MV-4-11 (cell line): ENCODE measurements around the gene KLK2.

Source experiments
- DNase-seq: peaks from one replicate; lab custom pipeline; 2025; lab: John Stamatoyannopoulos, UW

The KLK2 gene

GRCh38 chr19:50850738-50851137, 22.5 kb upstream of the KLK2 start:
- no peak for DNase-seq

GRCh38 chr19:50851620-50852019, 21.6 kb upstream of the KLK2 start:
- no peak for DNase-seq

- no peak for DNase-seq
These were observed 18.4 kb upstream of the KLK2 start, which contains the start of gene KLK3 for GRCh38 chr19:50854636-50855410. TSS of gene KLK3 (plus strand) at chr19:50854915. CDS start at chr19:50854956, 41 bp downstream.

- DNase-seq, result no peak
These were observed 15.9 kb upstream of the KLK2 start for GRCh38 chr19:50857366-50857765.

- DNase-seq, result no peak
These were observed 14.4 kb upstream of the KLK2 start for GRCh38 chr19:50858886-50859285.

- no peak for DNase-seq
These were observed 13.4 kb upstream of the KLK2 start for GRCh38 chr19:50859849-50860248.

GRCh38 chr19:50861010-50861409, 12.2 kb upstream of the KLK2 start:
- DNase-seq, result no peak

- no peak for DNase-seq
These were observed 11.5 kb upstream of the KLK2 start for GRCh38 chr19:50861496-50862286.

GRCh38 chr19:50869479-50869878, 3.8 kb upstream of the KLK2 start:
- no peak for DNase-seq

GRCh38 chr19:50870417-50871089, 2.7 kb upstream of the KLK2 start:
- no peak for DNase-seq

GRCh38 chr19:50874211-50874610, 972 bp downstream of the KLK2 start:
- DNase-seq, result no peak

- DNase-seq, result no peak
These were observed 2.7 kb downstream of the KLK2 start for GRCh38 chr19:50875795-50876422.

GRCh38 chr19:50876456-50876855, 3.2 kb downstream of the KLK2 start:
- no peak for DNase-seq

GRCh38 chr19:50877338-50877737, 4.1 kb downstream of the KLK2 start:
- no peak for DNase-seq

GRCh38 chr19:50878851-50879250, 5.6 kb downstream of the KLK2 start:
- DNase-seq, result no peak

GRCh38 chr19:50880241-50880640, 7.0 kb downstream of the KLK2 start:
- no peak for DNase-seq

- no peak for DNase-seq
These were observed 8.9 kb downstream of the KLK2 start for GRCh38 chr19:50882188-50882587.

- no peak for DNase-seq
These were observed 16.4 kb downstream of the KLK2 start for GRCh38 chr19:50889638-50890037.

GRCh38 chr19:50890422-50891252, 17.4 kb downstream of the KLK2 start:
- DNase-seq, result no peak

- DNase-seq, result no peak
These were observed 18.0 kb downstream of the KLK2 start for GRCh38 chr19:50891253-50891625.

- peak; percentile 13 for DNase-seq
These were observed 20.0 kb downstream of the KLK2 start for GRCh38 chr19:50893047-50893736.
